Endothelial cell of umbilical vein (primary cell): Measurements from ENCODE around the gene BRAT1. TPM values are rescaled to one million over a fixed set of nuclear protein-coding genes. Genes with fewer than 3 reads are reported as not detected.

Experiments
- BruUV-seq: library from RNA; stranded (reverse); fragments of 400-500 nt; replicated peaks from 2 replicates; lab custom pipeline; 2021; lab: Mats Ljungman, UMichigan
- CTCF ChIA-PET: fragments of 300-600, 350-600 bp; sonication (Branson Sonifier 250); formaldehyde crosslinking; loops from one replicate; lab custom pipeline; 2021; ENCODE audit warnings: antibody characterized with exemption, inconsistent platforms; lab: Charles Lee
- POLR2A ChIA-PET: fragments of 300-600, 350-600 bp; sonication (Branson Sonifier 250); formaldehyde crosslinking; loops from one replicate; lab custom pipeline; 2021; ENCODE audit warnings: antibody characterized with exemption, inconsistent platforms; lab: Charles Lee
- DNase-seq: peaks from one replicate; pipeline ENCODE4 v3.0.0-alpha.2; 2011; ENCODE audit warnings: low read depth, low spot score
- FAIRE-seq: peaks from 2 replicates; lab custom pipeline; 2011; peaks lifted over from hg19 to GRCh38; lab: Jason Lieb, UNC
- H2AFZ ChIP-seq: 2 replicates; pipeline ENCODE4 v1.6.0; 2012; ENCODE audit warnings: low read depth, low read length, control low read depth, inconsistent platforms
- H3K27ac ChIP-seq: 2 replicates; pipeline ENCODE4 v1.5.1; 2011; ENCODE audit warnings: low read depth, mild to moderate bottlenecking, control low read depth, low read length, moderate library complexity; ENCODE audit not compliant: insufficient read depth
- H3K27me3 ChIP-seq, 2 experiments: 2 replicates each; pipeline versions ENCODE4 v1.6.0 to v1.6.1; 2011; ENCODE audit warnings: low read length in 2 of 2, mixed read lengths in 1 of 2; ENCODE audit not compliant: control insufficient read depth in 2 of 2, insufficient read depth in 2 of 2
- H3K36me3 ChIP-seq, 2 experiments: 2 replicates in 1 of 2; 3 replicates in 1 of 2; pipeline ENCODE4 v1.5.1; 2011; ENCODE audit warnings: low read length in 2 of 2, mild to moderate bottlenecking in 1 of 2, moderate library complexity in 1 of 2; ENCODE audit not compliant: control insufficient read depth in 2 of 2, insufficient read depth in 2 of 2; ENCODE audit errors: extremely low read depth in 1 of 2
- H3K4me1 ChIP-seq: 3 replicates; pipeline ENCODE4 v1.5.1; 2011; ENCODE audit warnings: mild to moderate bottlenecking, low read length; ENCODE audit not compliant: control insufficient read depth, insufficient read depth; ENCODE audit errors: extremely low read depth
- H3K4me2 ChIP-seq: 2 replicates; pipeline ENCODE4 v1.6.1; 2011; ENCODE audit warnings: low read length, control low read depth, mixed read lengths; ENCODE audit not compliant: insufficient read depth
- H3K4me3 ChIP-seq, 3 experiments: fragments of 200-600 bp in 1 of 3; sonication (generic), shearing (Covaris generic) in 1 of 3; replicated peaks in 1 of 3; 2 replicates each; pipeline ENCODE4 v1.5.1; 2011 to 2016; ENCODE audit warnings: control low read depth in 3 of 3, low read length in 3 of 3, mild to moderate bottlenecking in 2 of 3, inconsistent platforms in 1 of 3, low read depth in 1 of 3, moderate library complexity in 1 of 3; ENCODE audit not compliant: insufficient read depth in 1 of 3
- H3K79me2 ChIP-seq: 2 replicates; pipeline ENCODE4 v1.6.0; 2012; ENCODE audit warnings: low read length, inconsistent platforms; ENCODE audit not compliant: control insufficient read depth, insufficient read depth
- H3K9ac ChIP-seq: replicated peaks from 2 replicates; pipeline ENCODE3; 2011; ENCODE audit warnings: low read length, control low read depth; ENCODE audit not compliant: insufficient read depth; ENCODE audit errors: extremely low read depth
- H3K9me1 ChIP-seq: replicated peaks from 3 replicates; pipeline ENCODE4 v1.6.0; 2011; ENCODE audit warnings: mild to moderate bottlenecking, low read length; ENCODE audit not compliant: control insufficient read depth, insufficient read depth; ENCODE audit errors: extremely low read depth
- H3K9me3 ChIP-seq: replicated peaks from 2 replicates; pipeline ENCODE4 v1.5.1; 2012; ENCODE audit warnings: low read length, inconsistent platforms; ENCODE audit not compliant: control insufficient read depth, insufficient read depth
- H4K20me1 ChIP-seq: replicated peaks from 2 replicates; pipeline ENCODE3; 2011; ENCODE audit warnings: mild to moderate bottlenecking, low read length; ENCODE audit not compliant: control insufficient read depth, insufficient read depth; ENCODE audit errors: extremely low read depth
- CTCF ChIP-seq, 2 donors: IDR thresholded peaks; 1 replicate in 1 of 2; 2 replicates in 1 of 2; pipeline ENCODE4 v1.5.1; 2011; ENCODE audit warnings: low read length in 2 of 2, mild to moderate bottlenecking in 2 of 2, moderate library complexity in 2 of 2, control low read depth in 1 of 2, inconsistent platforms in 1 of 2, low read depth in 1 of 2; ENCODE audit not compliant: insufficient read depth in 1 of 2; ENCODE audit errors: extremely low read depth in 1 of 2
- EZH2 ChIP-seq: IDR thresholded peaks from 2 replicates; pipeline ENCODE4 v1.6.1; 2012; ENCODE audit warnings: borderline replicate concordance, low read depth, mild to moderate bottlenecking, moderate library complexity, low read length, inconsistent platforms; ENCODE audit not compliant: severe bottlenecking
- FOS ChIP-seq: IDR thresholded peaks from 2 replicates; pipeline ENCODE4 v1.6.1; 2011; ENCODE audit warnings: mild to moderate bottlenecking, low read length, moderate library complexity, borderline replicate concordance; ENCODE audit not compliant: insufficient read depth
- GATA2 ChIP-seq: IDR thresholded peaks from 2 replicates; pipeline ENCODE4 v1.7.0; 2011; ENCODE audit warnings: low read depth, mild to moderate bottlenecking, moderate library complexity, mixed read lengths, low read length; ENCODE audit not compliant: insufficient read length, insufficient read depth
- JUN ChIP-seq: IDR thresholded peaks from 2 replicates; pipeline ENCODE4 v1.6.1; 2011; ENCODE audit warnings: borderline replicate concordance, low read depth; ENCODE audit not compliant: insufficient read length, insufficient read depth
- MYC ChIP-seq: IDR thresholded peaks from one replicate; pipeline ENCODE4 v1.6.1; 2011; ENCODE audit warnings: mild to moderate bottlenecking, low read depth, low read length
- POLR2A ChIP-seq: IDR thresholded peaks from 2 replicates; pipeline ENCODE4 v1.6.1; 2012; ENCODE audit warnings: low read depth, mild to moderate bottlenecking, control low read depth, low read length
- POLR2AphosphoS5 ChIP-seq: IDR thresholded peaks from 2 replicates; pipeline ENCODE4 v1.6.1; 2012; ENCODE audit warnings: low read depth, mild to moderate bottlenecking, control low read depth, low read length, moderate library complexity; ENCODE audit not compliant: insufficient read depth
- dilution Hi-C: fragments of 300-500 bp; cut with MboI; formaldehyde crosslinking; loops from one replicate; pipeline ENCODE4 v1.15.0; 2019; ENCODE audit warnings: low sequenced_read_pairs; ENCODE audit not compliant: extremely low pct_ligation_motif_present
- intact Hi-C: fragments of 100-400 bp; cut with micrococcal nuclease; formaldehyde crosslinking; loops from one replicate; pipeline ENCODE4 v1.10.0; 2022
- polyA plus RNA-seq, 4 experiments: library from polyadenylated mRNA; depleted of rRNA in 3 of 4; stranded (reverse) in 3 of 4; unstranded in 1 of 4; fragments of >200 nt; gene quantifications; 2 replicates each; pipeline versions ENCODE4 v1.2.1 to v1.2.3, GENCODE V29; 2011 to 2012; ENCODE audit warnings: missing spikeins in 1 of 4
- total RNA-seq: library from RNA; stranded (reverse); gene quantifications from 2 replicates; pipeline ENCODE4 v1.2.3, GENCODE V29; 2021
- TF ChIP-seq, protein P1 (sequence below): IDR thresholded peaks from 2 replicates; pipeline ENCODE4 v1.6.1; 2011; ENCODE audit not compliant: insufficient read depth, insufficient read length

The BRAT1 gene
- total and polyA plus RNA-seq, 2 donors (not counting 3 experiments of a cell fraction or from before 2014, with no cell fraction given), result 31.1 to 31.6 TPM

DNA sequence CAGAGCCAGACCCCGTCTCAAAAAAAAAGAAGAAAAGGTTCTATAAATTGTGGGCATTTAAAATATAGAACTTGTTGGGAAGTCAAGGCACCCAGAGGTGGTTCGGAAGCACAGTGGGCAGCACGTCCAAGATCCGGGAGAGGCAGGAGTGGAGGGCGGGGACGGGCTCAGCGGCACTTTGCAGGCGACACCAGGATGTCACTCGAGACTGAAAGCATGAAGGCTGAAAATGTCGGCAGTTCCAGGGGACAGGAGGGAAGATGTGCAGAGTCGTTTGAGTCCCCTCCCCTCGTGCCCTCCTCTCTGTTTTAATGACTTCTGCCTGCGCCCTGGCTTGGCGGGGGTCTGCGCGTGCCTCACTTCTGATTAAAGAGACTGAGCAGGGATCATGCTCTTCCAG, 34.0 kb upstream of the BRAT1 start:
- no peaks in the 10 kb centered on the region for H3K79me2 ChIP-seq
- no peak overlapping the region for H3K4me2 ChIP-seq
- ChIA-PET POLR2A (no interaction called here), CTCF (interaction anchor here (1.0 to 1.4 kb wide), 5 partner anchors 9 to 92 kb away, joined by 3 to 4 read pairs (median 3); no protein-coding TSS in a partner anchor)
- no peaks in the 10 kb centered on the region for H3K9me3 ChIP-seq
- intact Hi-C loops, result no loop called here
- H3K27ac ChIP-seq, result no peak overlapping the region
- no peaks in the 10 kb centered on the region for H3K9me1 ChIP-seq
- FAIRE-seq, result no peak
- DNase-seq, result no peak
- peaks cover 0 to 9% of the 10 kb centered on the region in 2 experiments for H3K36me3 ChIP-seq
- no peak overlapping the region for H3K4me3 ChIP-seq
- H3K4me1 ChIP-seq, result no peaks in the 10 kb centered on the region
- TF ChIP-seq POLR2AphosphoS5 (no peak), POLR2A (no peak), CTCF (IDR thresholded peaks at IDR 0.05; ENCODE audit: extremely low read depth in 1 of 2, insufficient read depth in 1 of 2, low read depth in 1 of 2, low read length in 2 of 2) (no peak), MYC (no peak), GATA2 (no peak), FOS (no peak)
- dilution Hi-C loops, result no loop called here
- no peaks in the 10 kb centered on the region for H4K20me1 ChIP-seq
- no peak overlapping the region for H3K9ac ChIP-seq
- no peaks in the 10 kb centered on the region for H3K27me3 ChIP-seq
- BruUV-seq, result no TSS peak
- no peak overlapping the region for H2AFZ ChIP-seq

DNA sequence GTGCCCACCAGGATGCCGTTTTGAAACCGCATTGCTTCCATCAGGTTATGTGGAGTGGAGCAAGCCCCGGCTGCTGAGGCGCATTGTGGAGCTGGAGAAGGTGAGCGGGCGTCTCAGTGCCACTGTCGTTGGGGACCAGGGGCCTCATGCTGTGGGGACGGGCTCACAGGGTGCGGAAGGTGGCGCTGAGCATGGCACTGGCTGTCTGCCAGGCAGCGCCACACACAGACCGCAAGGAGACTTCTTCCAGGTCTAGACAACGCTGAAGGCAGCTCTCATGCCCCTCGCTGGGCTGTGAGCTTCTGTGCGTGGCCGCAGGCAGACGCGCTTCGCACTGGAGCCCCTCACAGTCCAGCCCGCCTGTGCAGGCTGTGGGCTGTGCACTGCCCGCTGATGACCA, 32.5 kb upstream of the BRAT1 start:
- H2AFZ ChIP-seq, result no peak overlapping the region
- H3K9ac ChIP-seq, result no peak overlapping the region
- intact Hi-C loops, result no loop called here
- no peak overlapping the region for H3K4me2 ChIP-seq
- no peak for DNase-seq
- no peak overlapping the region for H3K27ac ChIP-seq
- ChIA-PET POLR2A (no interaction called here), CTCF (no interaction called here)
- no peaks in the 10 kb centered on the region for H4K20me1 ChIP-seq
- dilution Hi-C loops, result no loop called here
- H3K4me3 ChIP-seq, result no peak overlapping the region
- TF ChIP-seq CTCF (IDR thresholded peaks at IDR 0.05; ENCODE audit: extremely low read depth in 1 of 2, insufficient read depth in 1 of 2, low read depth in 1 of 2, low read length in 2 of 2) (no peak), GATA2 (no peak), JUN (no peak), POLR2AphosphoS5 (no peak), EZH2 (no peak), FOS (no peak), MYC (no peak), POLR2A (no peak)
- TF ChIP-seq, protein P1, sequence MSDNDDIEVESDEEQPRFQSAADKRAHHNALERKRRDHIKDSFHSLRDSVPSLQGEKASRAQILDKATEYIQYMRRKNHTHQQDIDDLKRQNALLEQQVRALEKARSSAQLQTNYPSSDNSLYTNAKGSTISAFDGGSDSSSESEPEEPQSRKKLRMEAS, result no peak
- BruUV-seq, result no TSS peak
- no peaks in the 10 kb centered on the region for H3K27me3 ChIP-seq
- H3K79me2 ChIP-seq, result no peaks in the 10 kb centered on the region
- FAIRE-seq, result no peak
- no peaks in the 10 kb centered on the region for H3K9me1 ChIP-seq
- H3K4me1 ChIP-seq, result no peaks in the 10 kb centered on the region
- H3K9me3 ChIP-seq, result no peaks in the 10 kb centered on the region
- H3K36me3 ChIP-seq, result peaks cover 0 to 6% of the 10 kb centered on the region in 2 experiments
